Neural cell (in vitro differentiated cells): ENCODE data around the gene TNKS1BP1. TPM values are rescaled to one million over a fixed set of nuclear protein-coding genes. Genes with fewer than 3 reads are reported as not detected.

Source experiments
- H2AFZ ChIP-seq: fragments of 200-600, 300-800 bp; sonication (generic), shearing (Covaris generic); 2 replicates; pipeline ENCODE4 v1.6.0; 2014; ENCODE audit warnings: low read depth, mild to moderate bottlenecking, antibody characterized with exemption, low read length, moderate library complexity
- H3F3A ChIP-seq: fragments of 200-600 bp; shearing (Covaris generic); 2 replicates; pipeline ENCODE4 v1.6.1; 2016; ENCODE audit warnings: mild to moderate bottlenecking, moderate library complexity, mixed read lengths, antibody characterized with exemption, low read length; ENCODE audit not compliant: insufficient read depth, poor library complexity, severe bottlenecking
- H3K27ac ChIP-seq: fragments of 200-600, 300-800 bp; sonication (generic), shearing (Covaris generic); 2 replicates; pipeline ENCODE4 v1.5.1; 2014; ENCODE audit warnings: mild to moderate bottlenecking, low read length, moderate library complexity
- H3K27me3 ChIP-seq: fragments of 300-800, 200-600 bp; sonication (generic), shearing (Covaris generic); 2 replicates; pipeline ENCODE4 v1.6.0; 2014; ENCODE audit warnings: mild to moderate bottlenecking, low read depth, low read length, moderate library complexity; ENCODE audit not compliant: insufficient read depth
- H3K36me3 ChIP-seq: fragments of 300-800, 200-600 bp; sonication (generic), shearing (Covaris generic); 2 replicates; pipeline ENCODE4 v1.5.1; 2014; ENCODE audit warnings: mild to moderate bottlenecking, antibody characterized with exemption, low read length, moderate library complexity; ENCODE audit not compliant: insufficient read depth
- H3K4me2 ChIP-seq: fragments of 300-800, 200-600 bp; sonication (generic), shearing (Covaris generic); 2 replicates; pipeline ENCODE4 v1.6.0; 2014; ENCODE audit warnings: mild to moderate bottlenecking, low read length
- H3K4me3 ChIP-seq: fragments of 300-800, 200-600 bp; sonication (generic), shearing (Covaris generic); 2 replicates; pipeline ENCODE4 v1.5.1; 2014; ENCODE audit warnings: mild to moderate bottlenecking, low read length, moderate library complexity
- H3K79me2 ChIP-seq: fragments of 200-600 bp; shearing (Covaris generic); replicated peaks from 2 replicates; pipeline ENCODE4 v1.6.0; 2014; ENCODE audit warnings: mild to moderate bottlenecking, low read length, moderate library complexity; ENCODE audit not compliant: insufficient read depth
- H3K9ac ChIP-seq: fragments of 300-800, 200-600 bp; sonication (generic), shearing (Covaris generic); 2 replicates; pipeline ENCODE4 v1.6.1; 2016; ENCODE audit warnings: mild to moderate bottlenecking, low read length, mixed read lengths
- H3K9me2 ChIP-seq: fragments of 200-600 bp; shearing (Covaris generic); 2 replicates; pipeline ENCODE4 v1.6.1; 2016; ENCODE audit warnings: mild to moderate bottlenecking, low read length, mixed read lengths; ENCODE audit not compliant: insufficient read depth
- H3K9me3 ChIP-seq: fragments of 200-600, 300-800 bp; sonication (generic), shearing (Covaris generic); 2 replicates; pipeline ENCODE4 v1.6.1; 2016; ENCODE audit warnings: mild to moderate bottlenecking, mixed run types, low read length, moderate library complexity, mixed read lengths
- H4K20me1 ChIP-seq: fragments of 200-600 bp; shearing (Covaris generic); 2 replicates; pipeline ENCODE4 v1.6.1; 2016; ENCODE audit warnings: mild to moderate bottlenecking, mixed run types; ENCODE audit not compliant: insufficient read depth
- EP300 ChIP-seq: fragments of 450-650 bp; conservative IDR thresholded peaks from 2 replicates; pipeline ENCODE4 v1.6.1; 2014; ENCODE audit warnings: antibody characterized with exemption, mild to moderate bottlenecking, moderate library complexity; ENCODE audit not compliant: poor library complexity, severe bottlenecking
- EZH2 ChIP-seq: fragments of 200-600, 300-800 bp; shearing (Covaris generic), sonication (generic); IDR thresholded peaks from 2 replicates; pipeline ENCODE4 v1.6.1; 2014; ENCODE audit warnings: antibody characterized with exemption, low read length, borderline replicate concordance, mild to moderate bottlenecking; ENCODE audit not compliant: insufficient read depth, poor library complexity, severe bottlenecking
- MXI1 ChIP-seq: fragments of 450-650 bp; conservative IDR thresholded peaks from 2 replicates; pipeline ENCODE4 v1.6.1; 2014; ENCODE audit warnings: antibody characterized with exemption, mild to moderate bottlenecking; ENCODE audit not compliant: poor library complexity, severe bottlenecking
- POLR2AphosphoS5 ChIP-seq: IDR thresholded peaks from 2 replicates; pipeline ENCODE4 v1.6.1; 2012
- RAD21 ChIP-seq: fragments of 450-650 bp; conservative IDR thresholded peaks from 2 replicates; pipeline ENCODE4 v1.6.1; 2014; ENCODE audit warnings: antibody characterized with exemption, mild to moderate bottlenecking, moderate library complexity
- REST ChIP-seq: IDR thresholded peaks from 2 replicates; pipeline ENCODE4 v1.6.1; 2012; ENCODE audit warnings: borderline replicate concordance
- SMC3 ChIP-seq: fragments of 450-650 bp; conservative IDR thresholded peaks from 2 replicates; pipeline ENCODE4 v1.6.1; 2014; ENCODE audit warnings: antibody characterized with exemption, mild to moderate bottlenecking, moderate library complexity; ENCODE audit not compliant: poor library complexity
- TAF1 ChIP-seq: IDR thresholded peaks from 2 replicates; pipeline ENCODE4 v1.6.1; 2012; ENCODE audit warnings: low read depth
- polyA plus RNA-seq: library from polyadenylated mRNA; depleted of rRNA; stranded (reverse); fragments of >200 nt; gene quantifications from 2 replicates; pipeline ENCODE4 v1.2.3, GENCODE V29; 2014
- TF ChIP-seq, protein P1 (sequence below): fragments of 450-650 bp; IDR thresholded peaks from 2 replicates; pipeline ENCODE4 v1.5.1; 2014; ENCODE audit warnings: antibody characterized with exemption, mild to moderate bottlenecking, moderate library complexity; ENCODE audit not compliant: poor library complexity, severe bottlenecking

The TNKS1BP1 gene
- polyA plus RNA-seq, 1 donor from 2014 or later, result 8.9 TPM

DNA sequence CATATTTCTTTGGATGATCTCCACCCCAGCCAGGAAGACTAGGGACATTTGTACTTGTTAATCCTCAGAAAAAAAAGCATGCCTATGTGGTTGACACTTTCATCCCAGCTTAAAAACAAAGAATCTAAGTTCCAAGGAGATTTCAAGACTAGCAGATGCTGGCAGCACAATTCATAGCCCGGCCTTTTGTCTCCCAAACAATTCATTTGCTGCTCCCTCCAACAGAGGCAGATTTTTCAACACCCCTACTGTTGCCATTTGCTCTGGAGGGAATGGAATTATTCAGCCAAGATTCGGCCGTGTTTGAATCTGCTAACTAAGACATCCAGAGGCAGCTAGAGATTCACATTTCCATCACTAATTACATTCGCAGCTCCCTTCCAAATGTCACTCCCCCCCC is 28.7 kb upstream of the TNKS1BP1 start:
- H3K36me3 ChIP-seq, result no peaks in the 10 kb centered on the region
- no peaks in the 10 kb centered on the region for H3K9me3 ChIP-seq
- no peak overlapping the region for H3K27ac ChIP-seq
- TF ChIP-seq EP300 (no peak), MXI1 (no peak), POLR2AphosphoS5 (no peak), REST (no peak), EZH2 (no peak)
- no peak overlapping the region for H2AFZ ChIP-seq
- H4K20me1 ChIP-seq, result no peaks in the 10 kb centered on the region
- no peaks in the 10 kb centered on the region for H3K27me3 ChIP-seq
- H3F3A ChIP-seq, result no peaks in the 10 kb centered on the region
- H3K4me2 ChIP-seq, result no peak overlapping the region
- no peak overlapping the region for H3K9ac ChIP-seq
- H3K9me2 ChIP-seq, result no peaks in the 10 kb centered on the region
- no peak overlapping the region for H3K4me3 ChIP-seq
- no peaks in the 10 kb centered on the region for H3K79me2 ChIP-seq

DNA sequence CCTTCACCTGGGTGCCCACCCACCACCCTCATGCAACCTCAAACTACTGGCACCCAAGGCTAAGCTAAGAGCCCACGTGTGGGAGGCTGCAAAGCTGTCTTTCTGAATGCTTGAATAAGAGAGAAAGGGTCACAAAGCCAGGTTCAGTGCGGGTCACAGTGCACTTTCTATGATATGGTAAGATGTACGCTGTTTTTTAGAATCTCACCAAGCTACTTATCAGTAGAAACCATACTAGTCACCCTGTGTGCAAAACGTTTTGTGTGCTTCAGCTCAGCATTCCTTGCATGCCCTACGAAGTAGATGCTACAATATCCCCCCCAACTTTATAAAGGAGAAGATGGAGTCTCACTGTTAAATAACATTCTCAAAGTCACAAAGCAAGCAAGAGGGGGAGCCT is 28.3 kb upstream of the TNKS1BP1 start:
- H3K27ac ChIP-seq, result no peak overlapping the region
- no peak overlapping the region for H3K4me3 ChIP-seq

More for the DNA sequence above, 28.3 kb upstream of the TNKS1BP1 start:
- H3F3A ChIP-seq, result no peaks in the 10 kb centered on the region
- H4K20me1 ChIP-seq, result no peaks in the 10 kb centered on the region
- no peaks in the 10 kb centered on the region for H3K79me2 ChIP-seq
- no peaks in the 10 kb centered on the region for H3K36me3 ChIP-seq
- TF ChIP-seq POLR2AphosphoS5 (no peak), MXI1 (no peak), TAF1 (no peak), REST (no peak), RAD21 (no peak), SMC3 (no peak), EZH2 (no peak), EP300 (no peak)
- TF ChIP-seq, protein P1, sequence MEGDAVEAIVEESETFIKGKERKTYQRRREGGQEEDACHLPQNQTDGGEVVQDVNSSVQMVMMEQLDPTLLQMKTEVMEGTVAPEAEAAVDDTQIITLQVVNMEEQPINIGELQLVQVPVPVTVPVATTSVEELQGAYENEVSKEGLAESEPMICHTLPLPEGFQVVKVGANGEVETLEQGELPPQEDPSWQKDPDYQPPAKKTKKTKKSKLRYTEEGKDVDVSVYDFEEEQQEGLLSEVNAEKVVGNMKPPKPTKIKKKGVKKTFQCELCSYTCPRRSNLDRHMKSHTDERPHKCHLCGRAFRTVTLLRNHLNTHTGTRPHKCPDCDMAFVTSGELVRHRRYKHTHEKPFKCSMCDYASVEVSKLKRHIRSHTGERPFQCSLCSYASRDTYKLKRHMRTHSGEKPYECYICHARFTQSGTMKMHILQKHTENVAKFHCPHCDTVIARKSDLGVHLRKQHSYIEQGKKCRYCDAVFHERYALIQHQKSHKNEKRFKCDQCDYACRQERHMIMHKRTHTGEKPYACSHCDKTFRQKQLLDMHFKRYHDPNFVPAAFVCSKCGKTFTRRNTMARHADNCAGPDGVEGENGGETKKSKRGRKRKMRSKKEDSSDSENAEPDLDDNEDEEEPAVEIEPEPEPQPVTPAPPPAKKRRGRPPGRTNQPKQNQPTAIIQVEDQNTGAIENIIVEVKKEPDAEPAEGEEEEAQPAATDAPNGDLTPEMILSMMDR, result no peak
- no peak overlapping the region for H2AFZ ChIP-seq
- H3K9me2 ChIP-seq, result no peaks in the 10 kb centered on the region
- H3K9me3 ChIP-seq, result no peaks in the 10 kb centered on the region
- H3K9ac ChIP-seq, result no peak overlapping the region
- H3K27me3 ChIP-seq, result no peaks in the 10 kb centered on the region
- H3K4me2 ChIP-seq, result no peak overlapping the region
